NCI-H774 (cell line): ENCODE results near the gene SNX33.
"Not testable (repeated sequence)": the region's sequence is repeated elsewhere in the genome, so short reads cannot be mapped to it uniquely, and the experiment has no call there.

Experiments
- DNase-seq: peaks from one replicate; lab custom pipeline; 2025; lab: John Stamatoyannopoulos, UW

SNX33 gene

DNA sequence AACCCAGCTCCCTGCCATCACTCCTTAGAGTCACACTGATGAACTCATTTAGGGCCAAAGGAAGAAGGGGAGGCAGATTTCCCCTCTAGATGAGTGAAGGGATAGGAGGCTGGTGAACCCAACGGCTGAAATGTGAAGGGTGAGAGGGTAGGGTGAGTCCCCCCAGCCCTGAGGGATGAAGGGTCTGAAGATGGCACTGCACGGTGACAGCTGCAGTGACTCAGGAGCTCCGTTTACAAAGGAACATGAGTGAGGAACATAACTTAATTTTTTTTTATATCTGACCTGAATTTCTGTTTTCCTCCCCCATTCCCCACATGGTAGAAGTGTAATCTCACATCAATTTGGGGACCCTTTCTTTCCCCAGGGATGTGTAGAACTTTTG lies 14.0 kb downstream of the SNX33 start:
- no peak for DNase-seq

DNA sequence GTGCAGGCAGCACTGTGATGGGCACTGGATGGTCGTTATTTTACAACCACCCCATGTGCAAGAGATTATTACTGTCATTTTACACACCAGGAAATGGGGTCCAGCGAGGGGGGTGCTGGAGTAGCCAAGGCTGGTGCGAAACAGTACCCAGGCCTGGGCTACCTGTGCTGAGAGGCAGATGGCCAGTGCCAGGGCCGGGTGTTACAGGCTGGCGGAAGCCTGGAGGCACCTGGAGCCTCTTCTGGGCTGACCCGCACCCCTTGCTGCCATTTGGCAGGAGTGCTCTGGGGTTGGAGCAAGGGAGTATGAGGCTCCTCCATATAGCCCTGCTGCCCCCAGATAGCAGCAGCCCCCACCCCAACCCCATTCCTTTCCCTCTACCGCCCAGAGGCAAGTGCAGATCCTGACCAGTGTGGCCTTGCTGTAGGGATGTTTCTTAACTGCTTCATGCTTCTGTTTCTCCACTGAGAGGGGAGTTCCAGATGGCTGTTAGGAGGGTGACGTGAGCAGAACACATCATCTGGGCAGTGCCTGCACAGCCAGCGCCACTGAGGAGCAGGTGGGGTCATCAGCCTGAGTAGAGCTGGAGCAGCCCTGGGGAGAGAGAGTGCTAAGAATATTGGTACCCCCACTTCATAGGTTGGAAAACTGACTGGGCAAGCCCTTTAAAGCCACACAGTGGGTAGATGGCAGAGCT lies 15.3 kb downstream of the SNX33 start:
- no peak for DNase-seq

DNA sequence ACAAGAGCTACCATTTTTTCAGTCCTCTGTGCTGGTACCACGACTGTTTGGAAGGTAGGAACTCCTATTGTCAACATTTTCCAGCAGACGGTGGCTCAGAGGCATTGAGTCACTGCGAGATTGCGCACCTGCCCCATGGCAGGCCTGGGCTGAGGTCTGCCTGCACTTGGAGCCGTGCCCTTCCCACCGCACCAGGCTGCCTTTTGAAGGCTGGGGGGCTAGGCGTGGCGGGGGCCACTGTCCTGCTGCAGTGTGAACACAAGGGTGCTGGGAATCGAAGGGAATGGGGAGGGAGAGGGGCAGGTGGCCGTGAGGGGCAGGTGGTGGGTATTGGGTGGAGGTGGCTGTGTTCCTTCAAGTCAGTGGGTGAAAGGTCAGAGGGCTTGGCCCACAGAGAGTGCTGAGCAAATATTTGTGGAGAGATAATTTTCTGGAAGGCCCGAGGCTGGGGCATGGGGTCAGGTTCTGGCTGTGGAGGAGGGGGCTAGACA lies 16.3 kb downstream of the SNX33 start:
- no peak for DNase-seq

DNA sequence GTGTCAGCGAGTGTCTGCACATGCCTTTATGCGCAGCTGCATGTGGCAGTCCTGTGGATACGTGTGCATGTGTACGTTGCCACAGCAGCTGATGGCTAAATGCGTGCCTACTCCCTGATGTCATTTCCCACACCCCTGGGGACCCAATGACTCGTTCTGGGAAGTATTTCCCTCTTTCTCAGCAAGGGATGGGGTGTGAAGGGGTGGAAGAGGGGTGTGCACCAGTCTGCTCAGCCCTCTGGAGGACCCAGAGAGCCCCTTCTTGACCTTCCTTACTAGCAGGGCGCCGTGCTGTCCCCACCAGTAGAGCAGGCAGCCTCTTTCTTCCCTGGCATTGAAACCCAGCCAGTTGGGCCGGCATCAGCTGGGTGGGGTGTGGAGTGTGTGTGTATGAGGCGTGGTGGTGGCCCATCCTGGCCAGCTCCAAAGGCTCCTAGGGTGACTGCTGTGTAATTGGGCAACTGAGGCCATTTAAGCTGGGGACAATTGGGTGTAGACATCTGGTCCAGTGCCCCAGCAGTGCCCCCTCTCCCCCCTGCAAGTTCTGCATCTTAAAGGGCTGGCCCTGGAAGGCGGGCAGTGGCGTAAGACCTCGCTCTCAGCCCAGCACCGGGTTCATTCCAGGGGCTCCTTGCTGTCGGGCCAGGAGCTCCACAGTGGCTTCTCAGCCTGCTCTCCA lies 19.2 kb downstream of the SNX33 start:
- no peak for DNase-seq

DNA sequence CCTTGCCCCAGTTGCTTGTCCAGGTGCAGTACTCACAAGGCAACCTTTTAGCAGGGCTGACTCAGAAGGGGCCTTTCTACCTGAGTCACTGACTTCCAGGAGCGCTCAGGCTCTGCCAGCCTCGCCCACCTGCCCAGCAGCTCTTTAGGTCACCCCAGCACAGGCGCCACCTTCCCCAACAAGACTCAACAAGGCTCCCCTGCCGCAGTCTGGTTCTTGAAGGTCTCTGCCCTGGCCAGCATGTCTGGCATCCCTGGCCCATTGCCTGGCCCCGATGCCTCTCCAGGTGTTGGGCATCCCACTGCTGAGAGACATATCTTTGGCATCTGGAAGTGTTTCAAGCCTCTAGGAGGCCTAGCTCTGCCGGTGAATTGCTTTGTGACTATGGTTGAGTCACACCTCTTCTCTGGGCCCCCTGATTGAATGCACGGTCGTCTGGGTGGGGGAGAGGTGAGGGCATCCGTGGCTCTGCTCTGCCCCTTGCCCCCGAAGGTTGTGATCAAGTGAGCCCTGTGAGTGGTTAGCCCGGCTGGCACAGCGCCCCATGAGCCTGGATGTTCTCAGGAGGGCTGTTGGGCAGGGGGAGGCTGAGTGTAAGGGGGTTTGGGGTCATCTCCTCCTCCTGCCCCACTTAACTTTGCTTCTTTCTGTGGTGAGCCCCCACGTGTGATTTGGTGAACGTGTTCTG lies 21.6 kb downstream of the SNX33 start:
- DNase-seq, result no peak

DNA sequence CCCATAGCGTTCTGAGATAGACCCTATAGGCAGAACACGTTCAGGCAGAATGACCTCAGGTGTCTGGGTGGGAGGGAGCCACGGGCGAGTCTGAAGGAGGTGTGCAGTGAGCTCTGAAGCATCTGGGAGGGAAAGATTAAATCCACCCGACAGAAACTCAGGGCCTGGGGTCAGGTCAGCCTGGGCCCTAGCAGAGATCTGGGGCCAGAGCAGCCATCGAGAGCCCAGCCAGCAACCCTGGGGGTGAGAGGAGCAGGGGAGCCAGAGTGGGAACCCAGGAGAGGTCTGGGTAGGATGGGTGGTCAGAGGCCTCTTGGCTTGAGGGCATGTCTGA lies 22.1 kb downstream of the SNX33 start:
- no peak for DNase-seq

DNA sequence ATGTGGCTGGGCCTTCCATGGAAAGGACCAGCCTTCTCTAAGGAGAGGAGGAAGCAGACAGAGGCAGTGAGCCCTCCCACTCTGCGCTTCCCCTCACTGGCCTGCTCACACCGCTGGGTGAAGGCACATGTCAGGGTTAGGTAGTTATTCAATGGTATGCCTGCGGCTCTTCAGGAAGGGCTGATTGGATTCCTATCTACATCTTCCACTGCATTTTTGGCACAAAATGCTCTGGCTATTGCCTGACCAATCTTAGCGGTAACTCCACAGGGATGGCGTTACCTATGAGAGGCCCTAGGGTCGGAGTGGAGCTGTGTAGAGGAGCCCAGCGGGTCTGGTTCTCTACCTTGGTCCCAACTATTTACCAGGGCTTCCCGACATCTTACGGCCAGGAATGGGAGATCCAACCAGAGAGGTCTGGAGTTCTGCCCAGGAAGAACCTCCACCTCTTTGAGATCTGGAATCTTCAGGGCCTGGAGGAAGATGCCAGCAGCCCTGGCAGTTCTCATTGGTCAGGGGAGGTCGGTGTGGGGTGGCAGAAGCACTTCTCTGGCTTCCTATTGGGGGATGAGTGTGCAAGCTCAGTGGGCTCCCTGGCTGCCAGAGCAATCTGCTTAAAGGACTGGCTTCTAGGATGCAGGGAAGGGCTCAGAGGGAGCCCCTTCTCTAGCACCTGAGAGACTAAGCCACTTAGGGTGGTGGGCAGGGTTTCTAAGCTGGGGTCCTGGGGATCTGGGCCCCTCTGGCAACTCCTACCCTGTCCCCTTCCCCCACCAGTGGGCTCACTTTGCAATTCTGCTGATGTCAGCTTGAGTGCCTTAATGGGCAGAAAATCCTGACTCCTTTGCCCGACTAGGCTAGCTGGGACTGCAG lies 24.3 kb downstream of the SNX33 start:
- DNase-seq, result no peak

DNA sequence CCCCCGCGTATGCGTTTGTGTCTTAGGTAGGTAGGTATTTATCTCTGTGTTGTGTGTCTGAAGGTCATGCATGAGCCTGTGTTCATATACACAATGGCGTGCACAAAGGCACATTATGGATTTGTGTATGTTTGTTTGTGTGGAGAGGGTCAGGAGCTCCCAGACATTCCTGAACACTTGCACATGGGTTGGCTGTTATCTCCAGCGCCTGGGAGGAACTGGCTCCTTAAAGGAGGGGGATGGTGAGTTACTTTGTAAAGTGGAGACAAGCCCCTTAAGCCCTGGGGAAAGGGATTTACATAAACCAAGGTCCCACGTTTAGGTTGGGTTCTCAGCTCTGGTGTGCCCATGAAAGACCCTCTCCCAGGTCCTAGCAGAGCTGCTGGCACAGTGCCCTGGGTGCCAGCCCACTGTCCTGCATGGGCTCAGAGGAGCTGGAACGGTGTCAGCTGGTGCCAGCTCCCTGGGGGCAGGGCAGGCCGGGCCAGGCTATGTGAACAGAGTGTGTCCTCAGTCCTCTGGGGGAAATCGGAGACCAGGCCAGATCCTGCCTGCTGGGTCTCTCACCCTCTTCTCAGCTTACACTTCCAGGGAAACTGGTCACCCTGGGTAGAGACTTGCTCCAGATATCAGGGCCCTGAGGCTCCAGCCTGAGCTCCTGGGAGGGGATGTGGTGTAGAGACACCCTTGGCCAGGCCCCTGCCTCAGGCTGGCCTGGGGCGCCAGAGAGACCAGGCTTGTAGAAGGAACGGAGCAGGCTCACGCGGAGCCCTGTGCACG lies 25.1 kb downstream of the SNX33 start:
- DNase-seq, result no peak

DNA sequence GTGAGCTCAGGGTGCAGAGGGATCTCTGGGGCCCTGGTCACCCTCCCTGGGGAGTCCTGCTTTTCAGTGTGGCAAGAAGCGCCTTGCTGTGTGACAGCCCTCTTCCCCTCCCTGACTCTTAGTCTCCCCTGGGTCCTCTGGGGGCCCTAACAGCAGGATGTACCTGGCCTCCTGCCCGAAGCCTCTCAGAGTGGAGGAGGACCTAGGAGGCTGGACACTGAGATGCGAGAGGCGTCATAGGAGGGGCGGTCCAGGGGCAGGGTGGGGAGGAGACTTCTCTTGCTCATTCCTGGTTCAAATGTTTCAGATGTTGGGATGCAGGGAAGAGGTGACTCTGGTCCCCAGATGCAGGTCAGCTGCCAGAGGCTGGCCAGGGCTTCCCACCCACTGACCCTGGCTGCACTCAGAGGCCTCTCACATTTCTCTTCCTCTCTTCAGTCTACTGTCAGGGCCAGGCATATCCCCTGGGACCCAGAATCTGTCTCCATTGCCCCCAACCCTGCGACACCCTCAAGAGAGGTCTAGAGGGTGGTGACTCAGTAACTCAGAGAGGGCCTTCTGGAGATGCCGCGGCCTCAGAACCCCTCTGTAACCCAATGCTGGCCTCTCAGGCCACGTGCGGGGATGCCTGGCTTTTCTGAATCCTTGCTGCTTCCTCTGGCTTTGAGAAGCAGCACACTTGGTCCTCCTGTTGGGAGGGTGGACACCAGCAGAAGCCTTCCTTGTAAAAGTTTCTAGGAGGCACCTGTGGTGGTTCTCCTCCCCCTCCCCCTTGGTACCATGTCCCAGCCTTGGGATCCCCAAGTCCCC lies 25.9 kb downstream of the SNX33 start:
- no peak for DNase-seq

DNA sequence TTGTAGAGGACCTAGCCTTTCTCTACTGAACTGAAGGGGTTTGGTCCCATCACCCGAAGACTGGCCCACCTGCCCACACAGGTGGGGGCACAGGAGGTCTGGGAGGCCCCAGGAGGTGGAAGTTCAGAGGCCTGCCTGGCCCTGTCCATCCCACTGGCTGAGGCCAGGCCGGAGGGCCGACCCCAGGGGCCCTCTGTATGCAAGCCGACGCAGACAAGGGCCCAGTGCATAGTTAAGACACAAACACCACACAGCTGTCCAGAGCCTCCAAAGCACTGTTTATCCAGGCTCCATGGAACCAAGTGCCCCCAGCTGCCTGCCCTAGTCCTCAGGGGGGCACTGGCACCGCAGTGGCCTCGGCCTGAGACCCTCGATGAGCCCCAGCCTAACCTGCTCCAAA lies 26.7 kb downstream of the SNX33 start:
- no peak for DNase-seq

DNA sequence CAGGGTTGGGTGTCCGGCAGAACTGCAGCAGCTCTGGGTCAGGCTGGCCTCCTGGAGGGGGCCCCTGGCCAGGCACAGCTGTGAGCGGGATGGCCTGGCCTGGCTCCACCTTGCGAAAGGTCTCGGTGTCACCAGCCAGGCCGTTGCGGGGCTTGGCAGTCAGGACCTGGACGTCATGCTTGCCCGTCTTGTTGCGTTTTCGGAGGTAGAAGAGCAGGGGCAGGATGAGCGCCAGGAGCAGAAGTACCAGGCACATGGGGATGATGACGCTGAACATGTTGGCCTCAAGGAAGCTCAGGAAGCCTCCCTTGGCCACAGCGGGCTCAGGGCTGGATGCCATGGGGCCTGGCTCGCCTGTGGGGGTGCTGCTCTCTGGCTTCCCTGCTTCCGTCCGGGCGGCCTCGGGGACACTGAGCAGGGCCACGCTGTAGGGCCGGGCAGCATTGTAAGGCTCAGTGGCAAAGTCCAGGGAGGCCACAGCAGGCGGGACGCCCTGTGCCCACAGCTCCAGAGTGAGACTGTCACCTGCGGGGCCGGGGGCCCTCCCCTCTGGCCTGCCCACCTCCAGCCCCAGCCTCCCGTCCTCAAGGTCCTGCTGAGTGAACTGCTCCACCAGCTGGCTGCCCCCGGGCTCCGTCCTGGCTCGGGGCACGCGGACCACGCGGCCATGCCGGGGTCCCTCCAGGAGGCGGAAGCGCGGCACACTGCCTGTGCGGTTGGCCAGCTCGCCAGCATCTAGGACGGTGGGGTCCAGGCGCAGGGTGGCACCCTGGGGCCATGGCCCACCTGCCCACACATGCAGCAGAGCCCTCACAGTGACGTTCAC lies 28.1 kb downstream of the SNX33 start:
- no peak for DNase-seq

DNA sequence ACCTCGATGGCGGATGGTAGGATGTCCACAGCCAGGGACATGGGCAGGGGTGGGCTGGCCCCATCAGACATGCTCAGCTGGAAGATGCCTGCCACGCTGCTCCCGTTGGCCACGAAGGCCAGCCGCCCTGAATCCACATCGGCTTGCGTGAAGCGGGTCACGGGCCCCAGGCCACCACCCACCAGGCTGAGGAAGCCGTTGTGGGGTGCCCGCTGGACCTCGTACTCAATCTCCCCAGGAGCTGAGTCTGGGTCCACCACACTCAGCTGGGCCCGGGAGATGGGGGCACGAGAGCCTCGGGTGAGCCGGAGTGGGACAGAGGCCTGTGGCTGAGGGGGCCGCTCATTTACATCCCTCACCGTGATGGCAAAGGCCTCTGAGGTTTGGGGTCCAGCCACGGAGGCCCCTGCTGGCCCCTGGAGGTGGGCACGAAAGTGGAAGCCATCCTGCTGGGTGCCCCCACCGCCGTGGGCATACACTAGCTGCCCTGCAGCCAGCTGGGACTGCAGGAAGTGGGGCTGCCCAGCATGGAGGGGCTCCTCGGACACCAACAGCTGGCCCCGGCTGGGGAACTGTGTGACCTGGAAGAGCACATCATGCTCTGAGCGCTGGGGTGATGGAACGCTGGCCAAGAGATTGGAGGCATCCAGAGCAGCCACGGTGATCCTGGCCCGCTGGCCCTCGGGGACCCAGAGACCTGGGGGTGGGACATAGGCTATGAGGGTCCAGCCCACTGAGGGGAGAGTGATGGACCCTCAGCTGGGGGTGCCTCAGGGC lies 29.2 kb downstream of the SNX33 start:
- no peak for DNase-seq

DNA sequence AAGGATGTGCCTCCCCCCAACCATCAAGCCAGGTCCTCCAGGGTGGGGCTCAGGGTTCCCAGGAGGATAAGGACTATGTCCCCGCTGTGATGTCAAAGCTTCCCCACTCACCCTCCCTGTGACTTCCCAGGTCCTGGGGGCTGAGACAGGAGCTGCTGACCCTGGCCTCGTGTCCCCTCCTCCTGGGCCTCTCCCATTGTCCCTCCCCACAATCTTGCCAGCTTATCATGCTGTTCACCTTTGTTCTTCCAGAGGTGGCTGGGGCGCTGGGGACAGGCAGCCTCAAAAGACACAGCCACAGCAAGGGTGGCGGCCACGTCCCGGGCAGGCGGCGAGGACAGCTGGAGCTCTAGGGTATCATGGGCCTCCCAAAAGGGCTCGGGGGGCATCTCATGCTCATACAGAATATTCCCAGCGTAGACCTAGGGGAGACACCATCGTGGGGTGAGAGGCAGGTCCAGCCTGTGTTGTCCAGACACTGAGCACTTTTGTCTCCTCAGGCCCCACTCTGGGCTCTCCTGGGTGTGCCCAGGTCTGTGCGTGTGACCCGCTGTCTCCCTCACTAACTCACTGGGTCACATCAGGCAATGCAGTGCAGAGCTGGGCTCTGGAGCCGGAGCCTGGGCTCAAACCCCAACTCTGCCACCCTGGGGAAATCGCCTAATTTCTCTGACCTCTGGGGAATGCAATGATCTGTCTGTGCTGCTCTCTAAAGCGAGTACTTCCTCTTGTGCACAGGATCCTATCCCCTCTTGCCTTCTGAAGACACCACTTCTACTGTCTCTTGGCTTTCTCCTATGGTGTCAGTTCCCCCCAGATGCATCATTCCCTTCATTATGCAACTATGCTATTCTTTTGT lies 30.0 kb downstream of the SNX33 start:
- DNase-seq, result no peak

DNA sequence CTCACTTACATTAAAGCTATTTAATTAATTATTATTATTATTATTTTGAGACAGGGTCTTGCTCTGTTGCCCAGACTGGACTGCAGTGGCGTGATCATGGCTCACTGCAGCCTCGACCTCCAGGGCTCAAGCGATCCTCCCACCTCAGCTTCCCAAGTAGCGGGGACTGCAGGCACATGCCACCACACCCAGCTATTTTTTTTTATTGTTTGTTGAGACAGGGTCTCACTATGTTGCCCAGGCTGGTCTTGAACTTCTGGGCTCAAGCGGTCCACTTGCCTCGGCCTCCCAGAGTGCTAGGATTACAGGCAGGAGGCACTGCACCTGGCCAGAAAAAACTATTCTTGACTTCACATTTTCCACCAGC lies 30.6 kb downstream of the SNX33 start:
- not testable (repeated sequence) for DNase-seq

DNA sequence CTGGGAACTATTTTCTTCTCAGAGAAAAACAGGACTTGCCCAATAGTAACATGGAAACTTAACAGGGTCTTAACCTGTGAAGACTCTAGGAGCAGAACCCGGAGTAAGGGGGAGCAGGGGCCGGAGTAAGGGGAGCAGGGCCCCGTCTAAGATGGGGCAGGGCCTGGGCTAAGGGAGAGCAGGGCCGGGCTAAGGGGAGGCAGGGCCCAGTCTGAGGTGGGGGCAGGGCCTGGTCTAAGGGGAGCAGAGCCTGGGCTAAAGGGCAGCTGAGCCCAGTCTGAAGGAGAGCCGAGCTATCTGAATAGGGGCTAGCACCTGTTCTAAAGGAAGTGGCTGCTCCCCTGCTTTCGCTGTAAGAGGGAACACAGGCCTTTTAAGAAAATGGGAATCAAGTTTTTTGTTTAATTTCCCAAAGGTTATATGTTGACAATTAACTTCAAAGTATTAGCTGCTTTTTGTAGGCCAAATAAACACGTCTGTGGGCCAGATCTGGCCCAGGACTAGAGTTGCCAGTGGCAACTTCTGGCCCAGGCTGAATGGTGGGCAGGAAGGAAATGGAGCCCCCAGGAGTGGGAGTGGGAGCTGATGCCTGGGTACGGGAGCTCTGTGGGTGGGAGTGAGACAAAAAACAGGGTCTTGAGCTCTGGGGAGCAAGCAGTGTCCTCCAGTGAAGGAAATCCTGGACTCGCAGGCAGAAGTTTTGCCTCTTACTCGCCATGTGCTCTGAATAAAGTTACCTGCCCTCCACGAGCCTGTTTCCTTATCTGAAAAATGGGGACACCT lies 32.5 kb downstream of the SNX33 start:
- no peak for DNase-seq

DNA sequence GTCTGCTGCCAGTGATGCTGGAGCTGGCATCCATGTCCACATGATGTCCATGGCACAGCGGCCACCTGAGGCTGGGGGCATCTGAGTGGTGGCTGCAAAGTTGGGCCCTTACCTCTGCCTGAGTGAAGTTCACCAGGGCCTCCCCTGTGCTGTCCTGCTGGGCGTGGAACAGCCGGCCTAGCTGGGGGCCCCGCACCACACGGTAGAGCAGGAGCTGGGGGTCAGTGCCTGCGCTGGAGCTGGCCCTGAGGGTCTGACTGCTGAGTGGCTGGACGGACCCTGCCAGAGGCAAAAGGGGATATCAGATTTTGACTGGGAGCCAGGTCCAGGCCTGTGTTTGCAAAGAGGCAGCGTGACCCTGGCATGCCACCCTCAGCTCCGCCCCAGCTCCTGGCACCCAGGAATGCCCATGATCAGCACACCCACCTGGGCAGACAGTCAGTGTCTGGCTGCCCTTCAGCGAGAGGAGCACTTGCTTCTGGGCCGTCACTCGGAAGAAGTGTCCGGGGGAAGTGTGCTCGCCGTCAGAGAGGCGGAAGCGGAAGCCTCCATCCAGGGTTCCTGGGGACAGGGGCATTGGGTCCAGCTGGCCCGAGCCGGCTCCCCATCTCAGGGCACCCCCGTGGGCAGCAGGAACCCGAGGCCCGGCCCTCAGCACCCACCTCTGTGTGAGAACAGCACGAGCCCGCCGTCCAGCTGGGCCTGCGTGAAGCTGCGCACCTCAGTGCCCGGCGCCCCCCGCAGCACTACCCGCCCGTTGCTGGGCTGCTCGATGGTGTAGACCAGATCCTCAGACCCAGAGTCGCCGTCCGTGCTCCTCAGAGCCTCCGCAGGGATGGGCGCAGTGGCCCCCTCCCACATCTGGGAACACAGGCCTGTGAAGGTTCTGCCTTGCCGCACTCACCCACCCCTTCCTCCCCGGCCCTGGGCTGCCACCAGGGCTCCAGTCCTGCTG lies 34.7 kb downstream of the SNX33 start:
- DNase-seq, result no peak
